ENCODE results near the gene C12orf75.

- TF ChIP-seq REST (IDR thresholded peaks at IDR 0.05; ENCODE audit: unreplicated experiment) (no peak), CTCF (conservative IDR thresholded peaks at IDR 0.05; ENCODE audit: low read depth in 2 of 2) (no peak), EZH2 (IDR thresholded peaks at IDR 0.05; ENCODE audit: low read depth, unreplicated experiment) (no peak), EZH2phosphoT487 (IDR thresholded peaks at IDR 0.05; ENCODE audit: unreplicated experiment) (no peak), STAT1 (IDR thresholded peaks at IDR 0.05; ENCODE audit: unreplicated experiment) (no peak)
Measured at GRCh38 chr12:105337391-105337790, 6.9 kb downstream of the C12orf75 start.

Data from GM23338 (cell line).